Suppressor macrophage (primary cell): ENCODE results near the gene ARID1B.

ENCODE experiments used
- DNase-seq, 4 experiments: peaks; one replicate each; pipeline ENCODE4 v3.0.0-alpha.2; 2020 to 2022

ARID1B gene

DNA sequence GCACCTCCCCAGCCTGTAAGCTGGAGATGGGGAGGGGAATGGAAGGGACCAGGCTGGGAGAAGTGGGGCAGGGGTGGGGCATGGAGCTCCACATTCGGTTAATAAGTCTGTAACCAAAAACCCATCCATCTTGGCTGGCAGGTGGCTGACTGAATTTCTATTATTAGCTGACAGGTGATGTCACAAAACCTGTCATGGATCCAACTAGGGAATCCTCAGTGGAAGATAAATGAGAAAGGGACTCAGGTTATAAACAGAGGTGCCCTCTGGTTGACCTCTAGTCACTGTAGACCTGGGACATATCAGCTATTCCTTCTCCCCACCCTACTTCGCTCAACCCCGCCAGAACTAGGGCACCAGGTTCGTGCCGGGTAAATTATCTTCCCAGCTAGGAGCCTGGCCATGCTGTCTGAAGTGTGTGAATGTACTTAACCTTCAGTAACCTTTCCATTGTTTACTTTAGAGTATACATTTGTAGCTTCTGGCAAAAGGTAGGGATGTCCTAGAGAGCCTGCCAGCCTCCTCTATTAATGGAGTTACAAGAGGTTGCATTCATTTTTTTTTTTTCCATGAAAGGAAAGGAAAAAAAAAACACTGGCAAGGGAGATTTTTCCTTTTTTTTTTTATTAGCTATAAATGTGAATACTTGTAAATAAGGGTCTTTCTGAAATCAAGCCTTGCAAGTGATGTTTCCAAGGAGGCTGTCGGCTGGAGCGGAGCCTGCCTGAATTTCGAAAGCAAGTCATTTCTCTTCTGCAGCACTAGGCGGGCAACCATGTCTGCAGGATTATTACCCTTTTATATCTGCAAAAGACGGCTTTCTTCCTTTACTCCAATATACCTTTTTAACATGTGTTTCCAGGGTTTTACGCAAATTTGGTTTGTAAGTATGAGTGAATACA, 410.3 kb downstream of the ARID1B start:
- no peak for DNase-seq

GRCh38 chr6:157188213-157188612, 411.0 kb downstream of the ARID1B start:
- DNase-seq = no peak

DNA sequence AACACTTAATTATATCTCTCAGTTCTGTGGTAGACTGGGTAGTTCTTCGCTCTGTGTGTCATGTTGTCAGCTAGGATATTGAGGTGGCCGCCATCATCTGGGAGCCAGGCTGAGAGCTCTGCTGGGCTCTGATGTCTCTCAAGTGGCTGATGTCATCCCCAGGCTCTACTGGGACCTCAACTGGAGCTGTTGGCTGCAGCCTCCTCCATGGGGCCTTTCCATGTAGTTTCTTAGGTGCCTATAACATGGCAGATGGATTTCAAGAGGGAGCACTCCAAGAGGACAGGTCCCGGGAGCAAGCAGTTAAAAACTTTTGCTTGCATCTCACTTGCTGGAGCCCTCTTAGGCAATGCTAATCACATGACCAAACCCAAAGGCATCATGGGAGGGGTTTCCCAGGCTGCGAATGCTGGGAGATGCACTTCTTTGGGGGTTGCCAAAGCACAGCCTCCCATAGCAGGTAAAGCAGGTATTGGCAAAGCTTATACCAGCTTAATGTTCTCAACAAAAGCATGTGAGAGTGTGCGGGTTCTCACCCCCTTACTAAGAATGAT, 416.3 kb downstream of the ARID1B start:
- no peak for DNase-seq

DNA sequence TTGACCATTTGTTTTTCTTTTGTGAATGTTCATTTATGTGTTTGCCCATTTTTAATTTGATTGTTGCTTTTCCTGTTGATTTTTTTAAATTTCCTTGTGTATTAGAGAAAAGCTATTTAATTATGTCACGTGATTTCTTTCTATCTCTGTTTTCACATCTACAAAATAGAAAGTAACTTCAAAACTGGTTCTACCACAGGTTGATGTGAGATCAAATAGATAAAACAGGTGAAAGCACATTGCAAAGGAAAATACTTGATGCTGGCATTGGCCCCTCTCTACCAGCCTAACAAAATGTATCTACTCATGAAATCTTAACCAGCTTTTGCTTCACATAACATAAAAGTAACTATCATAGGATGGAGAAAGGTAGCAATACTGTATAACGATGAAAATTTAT, 416.9 kb downstream of the ARID1B start:
- no peak for DNase-seq

- no peak for DNase-seq
Measured at GRCh38 chr6:157194643-157195042, 417.5 kb downstream of the ARID1B start.

DNA sequence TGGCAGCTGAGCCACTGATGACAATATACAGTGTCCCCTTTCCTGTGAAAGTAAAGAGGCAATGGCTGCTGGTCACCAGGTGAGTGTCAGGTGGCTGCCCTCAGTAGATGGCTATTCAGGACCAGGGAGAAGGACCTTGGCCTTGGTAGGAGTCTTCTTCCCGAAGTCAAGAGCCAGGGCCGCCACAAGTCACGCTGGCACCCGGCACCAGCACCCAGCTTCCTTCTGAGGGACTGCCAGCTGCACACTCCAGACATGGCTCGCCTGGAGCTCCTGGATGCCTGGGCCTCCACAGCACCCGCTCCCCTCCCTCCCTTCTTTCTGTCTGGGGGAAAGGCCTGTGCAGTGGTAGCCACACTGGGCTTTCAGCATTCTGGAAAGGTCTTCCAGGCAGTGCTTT, 419.2 kb downstream of the ARID1B start:
- DNase-seq = no peak

- no peak for DNase-seq
Measured at GRCh38 chr6:157198425-157199279, 421.5 kb downstream of the ARID1B start.

- DNase-seq = no peak
Measured at GRCh38 chr6:157200117-157200516, 422.9 kb downstream of the ARID1B start.

- DNase-seq = no peak
Measured at GRCh38 chr6:157200611-157201010, 423.4 kb downstream of the ARID1B start.

GRCh38 chr6:157201083-157201482, 423.9 kb downstream of the ARID1B start:
- no peak for DNase-seq

GRCh38 chr6:157203312-157203744, 426.1 kb downstream of the ARID1B start:
- no peak for DNase-seq

DNA sequence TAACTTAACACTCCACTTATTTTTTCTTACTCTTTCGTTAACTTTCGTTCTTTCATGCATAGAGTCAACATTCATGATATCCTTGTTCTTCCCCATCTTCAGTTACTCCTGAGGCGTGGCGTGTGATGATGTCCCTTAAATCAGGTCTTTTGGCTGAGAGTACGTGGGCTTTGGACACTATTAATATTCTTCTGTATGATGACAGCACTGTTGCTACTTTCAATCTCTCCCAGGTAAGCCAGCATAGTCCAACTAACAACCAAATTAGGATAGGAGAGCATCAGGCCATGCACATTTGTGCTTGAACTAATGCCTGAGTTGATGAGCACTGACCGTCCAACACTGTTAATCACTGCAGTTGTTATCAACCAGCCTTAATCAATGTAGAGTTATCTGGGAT, 426.6 kb downstream of the ARID1B start:
- DNase-seq = no peak

DNA sequence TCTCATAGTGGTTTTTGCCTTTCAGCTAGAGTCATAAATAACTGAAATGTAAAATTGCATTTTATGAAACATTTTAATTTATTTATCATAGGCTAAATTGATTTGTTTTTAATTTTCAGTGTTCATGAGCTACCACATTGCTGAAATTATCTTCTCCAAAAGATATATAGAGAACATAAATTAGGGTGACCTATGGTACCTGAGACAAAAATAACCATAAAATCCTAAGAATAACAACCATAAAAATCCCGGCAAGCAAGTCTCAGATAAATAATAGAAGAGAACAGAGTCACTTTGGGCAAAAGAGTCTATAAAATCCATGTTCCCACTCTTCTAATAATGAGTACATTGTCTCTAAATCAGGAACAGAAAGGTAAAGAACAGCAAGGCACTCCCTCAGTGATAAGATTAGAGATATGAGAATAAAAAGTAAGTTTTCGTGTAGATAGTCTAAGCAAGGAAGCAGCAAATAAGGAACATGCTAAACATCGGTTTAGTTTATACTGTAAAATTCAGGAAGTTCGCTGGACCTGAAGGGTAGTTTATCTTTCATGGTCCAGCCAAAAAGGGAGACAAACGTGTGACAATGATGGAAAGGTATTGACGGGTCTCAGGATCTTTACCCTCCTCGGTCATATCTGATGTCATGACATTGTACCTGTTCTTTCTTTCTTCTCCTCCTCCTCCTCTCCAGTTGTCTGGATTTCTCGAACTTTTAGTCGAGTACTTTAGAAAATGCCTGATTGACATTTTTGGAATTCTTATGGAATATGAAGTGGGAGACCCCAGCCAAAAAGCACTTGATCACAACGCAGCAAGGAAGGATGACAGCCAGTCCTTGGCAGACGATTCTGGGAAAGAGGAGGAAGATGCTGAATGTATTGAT, 428.5 kb downstream of the ARID1B start:
- no peak for DNase-seq

- no peak for DNase-seq
Measured at GRCh38 chr6:157206359-157206815, 429.2 kb downstream of the ARID1B start.

DNA sequence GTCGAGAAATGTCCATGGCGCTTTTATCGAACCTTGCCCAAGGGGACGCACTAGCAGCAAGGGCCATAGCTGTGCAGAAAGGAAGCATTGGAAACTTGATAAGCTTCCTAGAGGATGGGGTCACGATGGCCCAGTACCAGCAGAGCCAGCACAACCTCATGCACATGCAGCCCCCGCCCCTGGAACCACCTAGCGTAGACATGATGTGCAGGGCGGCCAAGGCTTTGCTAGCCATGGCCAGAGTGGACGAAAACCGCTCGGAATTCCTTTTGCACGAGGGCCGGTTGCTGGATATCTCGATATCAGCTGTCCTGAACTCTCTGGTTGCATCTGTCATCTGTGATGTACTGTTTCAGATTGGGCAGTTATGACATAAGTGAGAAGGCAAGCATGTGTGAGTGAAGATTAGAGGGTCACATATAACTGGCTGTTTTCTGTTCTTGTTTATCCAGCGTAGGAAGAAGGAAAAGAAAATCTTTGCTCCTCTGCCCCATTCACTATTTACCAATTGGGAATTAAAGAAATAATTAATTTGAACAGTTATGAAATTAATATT, 430.4 kb downstream of the ARID1B start:
- DNase-seq = no peak

GRCh38 chr6:157209865-157210530, 432.8 kb downstream of the ARID1B start:
- DNase-seq = no peak

DNA sequence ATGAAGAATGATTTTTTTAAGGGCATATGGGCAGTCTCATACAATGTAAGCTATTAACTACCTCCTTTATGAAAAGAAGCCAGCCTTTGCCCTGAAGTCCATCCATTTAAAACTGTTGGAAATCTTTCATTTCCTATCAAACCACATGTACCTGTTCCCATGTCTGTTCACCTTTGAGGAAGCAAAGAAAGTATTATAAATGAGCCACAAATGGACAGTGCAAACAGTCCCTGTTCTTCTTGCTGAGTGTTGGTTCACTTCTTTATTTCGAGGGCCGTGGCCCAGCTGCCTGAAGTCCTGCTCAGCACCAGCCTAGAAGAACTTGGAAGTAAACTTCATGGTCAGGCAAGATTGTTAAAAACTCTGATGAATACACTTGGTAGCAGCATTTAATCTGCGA, 433.8 kb downstream of the ARID1B start:
- no peak for DNase-seq

GRCh38 chr6:157211603-157212455, 434.7 kb downstream of the ARID1B start:
- no peak for DNase-seq

DNA sequence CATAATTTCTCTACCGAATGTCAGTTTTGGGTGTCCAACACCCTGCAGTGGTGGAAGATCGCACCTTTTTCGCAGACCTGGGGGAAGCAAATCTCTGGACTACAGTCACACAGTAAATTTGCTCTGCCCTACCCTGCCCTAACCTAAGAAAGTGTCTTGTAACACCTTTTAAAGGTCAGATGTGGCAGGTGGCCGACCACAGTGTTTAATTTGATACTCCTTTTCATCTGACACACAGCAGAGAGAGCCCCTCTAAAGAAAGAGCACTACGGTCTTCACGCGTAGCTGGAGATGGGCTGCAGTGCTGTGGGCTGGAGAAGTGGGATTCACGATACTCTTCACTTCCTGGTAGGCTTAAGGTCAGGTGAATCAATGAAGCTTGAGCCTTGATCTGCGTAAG, 436.2 kb downstream of the ARID1B start:
- no peak for DNase-seq

GRCh38 chr6:157213907-157214565, 436.9 kb downstream of the ARID1B start:
- no peak for DNase-seq
